Liver (tissue), 2 donors: Measurements from ENCODE around the gene CERS4.

Experiments used
- ATF3 ChIP-seq: IDR thresholded peaks from 2 replicates; pipeline ENCODE4 v1.6.1; 2016; ENCODE audit warnings: antibody characterized with exemption
- JUND ChIP-seq, 2 donors: IDR thresholded peaks; 2 replicates each; pipeline ENCODE4 v1.6.1; 2016; ENCODE audit warnings: antibody characterized with exemption in 2 of 2
- donor health status: healthy.

- TF ChIP-seq ATF3 (peak; percentile 83), JUND (IDR thresholded peaks at IDR 0.05) (peak; percentile 17 to 64)
Observed at GRCh38 chr19:8251025-8251472, 41.9 kb downstream of the CERS4 start.
